Smooth muscle cell (in vitro differentiated cells): ENCODE results near the gene RRAGB. TPM values are rescaled to one million over a fixed set of nuclear protein-coding genes. Genes with fewer than 3 reads are reported as not detected.

Source experiments
- DNase-seq: peaks from one replicate; lab custom pipeline; 2025; ENCODE audit not compliant: unreplicated experiment; lab: John Stamatoyannopoulos, UW
- H2AFZ ChIP-seq: fragments of 200-600 bp; sonication (generic); 2 replicates; pipeline ENCODE4 v1.6.0; 2016; ENCODE audit warnings: antibody characterized with exemption, low read depth, mild to moderate bottlenecking
- H3F3A ChIP-seq: fragments of 200-600 bp; sonication (generic); 2 replicates; pipeline ENCODE4 v1.6.0; 2017; ENCODE audit warnings: antibody characterized with exemption, low read depth
- H3K27ac ChIP-seq: fragments of 200-600 bp; sonication (generic); 2 replicates; pipeline ENCODE4 v1.5.1; 2016; ENCODE audit warnings: low read depth, mild to moderate bottlenecking
- H3K27me3 ChIP-seq: fragments of 200-600 bp; sonication (generic); 2 replicates; pipeline ENCODE4 v1.6.1; 2016; ENCODE audit warnings: low read depth, mild to moderate bottlenecking
- H3K36me3 ChIP-seq: fragments of 200-600 bp; sonication (generic); 2 replicates; pipeline ENCODE4 v1.5.1; 2016; ENCODE audit warnings: low read depth
- H3K4me1 ChIP-seq: fragments of 200-600 bp; sonication (generic); 2 replicates; pipeline ENCODE4 v1.5.1; 2016; ENCODE audit warnings: low read depth
- H3K4me2 ChIP-seq: fragments of 200-600 bp; sonication (generic); 2 replicates; pipeline ENCODE4 v1.6.0; 2016; ENCODE audit warnings: mild to moderate bottlenecking
- H3K4me3 ChIP-seq: fragments of 200-600 bp; sonication (generic); 2 replicates; pipeline ENCODE4 v1.5.1; 2016; ENCODE audit warnings: mild to moderate bottlenecking
- H3K79me2 ChIP-seq: fragments of 200-600 bp; sonication (generic); 2 replicates; pipeline ENCODE4 v1.6.0; 2016; ENCODE audit warnings: low read depth, mild to moderate bottlenecking
- H3K9ac ChIP-seq: fragments of 200-600 bp; sonication (generic); 2 replicates; pipeline ENCODE4 v1.6.0; 2016; ENCODE audit warnings: low read depth
- H3K9me3 ChIP-seq: fragments of 200-600 bp; sonication (generic); replicated peaks from 2 replicates; pipeline ENCODE4 v1.5.1; 2016; ENCODE audit warnings: low read depth
- H4K20me1 ChIP-seq: fragments of 200-600 bp; sonication (generic); 2 replicates; pipeline ENCODE4 v1.6.0; 2016; ENCODE audit warnings: low read depth
- WGBS: methylation state at CpG from one replicate; pipeline ENCODE4 v1.1.7; 2016; ENCODE audit warnings: low lambda C conversion rate; 5-methylcytosine and 5-hydroxymethylcytosine counted together
- polyA plus RNA-seq: library from polyadenylated mRNA; unstranded; fragments of >200 nt; fragmentation: Nextera tagmentation; extraction: Ambion mirVana; gene quantifications from 2 replicates; pipeline ENCODE4 v1.2.1, GENCODE V29; 2016
- total RNA-seq: library from RNA; depleted of rRNA; stranded (reverse); fragments of >200 nt; gene quantifications from 2 replicates; pipeline ENCODE4 v1.2.3, GENCODE V29; 2014
- TF ChIP-seq, protein P1 (sequence below): fragments of 200-600 bp; sonication (generic); IDR thresholded peaks from 2 replicates; pipeline ENCODE4 v1.5.1; 2017; ENCODE audit warnings: borderline replicate concordance, mild to moderate bottlenecking, antibody characterized with exemption; ENCODE audit not compliant: insufficient read depth, poor library complexity, severe bottlenecking

The RRAGB gene
- total and polyA plus RNA-seq, 2 experiments from 2014 or later = 21.3 to 26.0 TPM

GRCh38 chrX:55715847-55716246 lies 1.7 kb upstream of the RRAGB start:
- Histone ChIP-seq H3K4me1 (no peaks in the 10 kb centered on the region), H3K4me2 (no peak overlapping the region), H3K9ac (no peak overlapping the region), H3K36me3 (no peaks in the 10 kb centered on the region), H3K9me3 (no peaks in the 10 kb centered on the region), H3F3A (no peaks in the 10 kb centered on the region), H3K79me2 (peaks cover 7% of the 10 kb centered on the region), H2AFZ (no peak overlapping the region), H3K4me3 (no peak overlapping the region), H3K27ac (no peak overlapping the region), H4K20me1 (no peaks in the 10 kb centered on the region), H3K27me3 (no peaks in the 10 kb centered on the region)
- TF ChIP-seq, protein P1, sequence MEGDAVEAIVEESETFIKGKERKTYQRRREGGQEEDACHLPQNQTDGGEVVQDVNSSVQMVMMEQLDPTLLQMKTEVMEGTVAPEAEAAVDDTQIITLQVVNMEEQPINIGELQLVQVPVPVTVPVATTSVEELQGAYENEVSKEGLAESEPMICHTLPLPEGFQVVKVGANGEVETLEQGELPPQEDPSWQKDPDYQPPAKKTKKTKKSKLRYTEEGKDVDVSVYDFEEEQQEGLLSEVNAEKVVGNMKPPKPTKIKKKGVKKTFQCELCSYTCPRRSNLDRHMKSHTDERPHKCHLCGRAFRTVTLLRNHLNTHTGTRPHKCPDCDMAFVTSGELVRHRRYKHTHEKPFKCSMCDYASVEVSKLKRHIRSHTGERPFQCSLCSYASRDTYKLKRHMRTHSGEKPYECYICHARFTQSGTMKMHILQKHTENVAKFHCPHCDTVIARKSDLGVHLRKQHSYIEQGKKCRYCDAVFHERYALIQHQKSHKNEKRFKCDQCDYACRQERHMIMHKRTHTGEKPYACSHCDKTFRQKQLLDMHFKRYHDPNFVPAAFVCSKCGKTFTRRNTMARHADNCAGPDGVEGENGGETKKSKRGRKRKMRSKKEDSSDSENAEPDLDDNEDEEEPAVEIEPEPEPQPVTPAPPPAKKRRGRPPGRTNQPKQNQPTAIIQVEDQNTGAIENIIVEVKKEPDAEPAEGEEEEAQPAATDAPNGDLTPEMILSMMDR = no peak
- WGBS = 66% methylated on average over 7 of the region's 7 CpGs
- DNase-seq = no peak

GRCh38 chrX:55716937-55717336 lies 612 bp upstream of the RRAGB start:
- no peaks in the 10 kb centered on the region for H4K20me1 ChIP-seq
- no peaks in the 10 kb centered on the region for H3K4me1 ChIP-seq
- H3K36me3 ChIP-seq = no peaks in the 10 kb centered on the region
- TF ChIP-seq, protein P1 = no peak
- H3K27me3 ChIP-seq = no peaks in the 10 kb centered on the region
- H3F3A ChIP-seq = no peaks in the 10 kb centered on the region
- WGBS = 56% methylated on average over 3 of the region's 3 CpGs
- H3K9me3 ChIP-seq = no peaks in the 10 kb centered on the region
- H2AFZ ChIP-seq = peak overlapping the region; percentile 80
- no peak for DNase-seq
- H3K79me2 ChIP-seq = peaks cover 7% of the 10 kb centered on the region
- no peak overlapping the region for H3K9ac ChIP-seq
- peak overlapping the region; percentile 78 for H3K4me2 ChIP-seq
- H3K27ac ChIP-seq = peak overlapping the region; percentile 48
- H3K4me3 ChIP-seq = peak overlapping the region; percentile 70

- no peak overlapping the region for H2AFZ ChIP-seq
- no peaks in the 10 kb centered on the region for H3K27me3 ChIP-seq
- H3K79me2 ChIP-seq = no peaks in the 10 kb centered on the region
- DNase-seq = no peak
- no peaks in the 10 kb centered on the region for H3K9me3 ChIP-seq
- H3K4me1 ChIP-seq = no peaks in the 10 kb centered on the region
- H3K27ac ChIP-seq = no peak overlapping the region
- TF ChIP-seq, protein P1 = no peak
- H3F3A ChIP-seq = no peaks in the 10 kb centered on the region
- no peaks in the 10 kb centered on the region for H4K20me1 ChIP-seq
- H3K9ac ChIP-seq = no peak overlapping the region
- H3K36me3 ChIP-seq = no peaks in the 10 kb centered on the region
- no peak overlapping the region for H3K4me3 ChIP-seq
- H3K4me2 ChIP-seq = no peak overlapping the region
- WGBS = 22% methylated on average over 2 of the region's 2 CpGs
Observed at GRCh38 chrX:55731826-55732225, 14.3 kb downstream of the RRAGB start.

GRCh38 chrX:55738969-55739368 lies 21.4 kb downstream of the RRAGB start:
- H3K27ac ChIP-seq = no peak overlapping the region
- H4K20me1 ChIP-seq = no peaks in the 10 kb centered on the region
- H3F3A ChIP-seq = no peaks in the 10 kb centered on the region
- WGBS = 74% methylated on average over 4 of the region's 4 CpGs
- H3K4me1 ChIP-seq = no peaks in the 10 kb centered on the region
- no peaks in the 10 kb centered on the region for H3K36me3 ChIP-seq
- no peaks in the 10 kb centered on the region for H3K27me3 ChIP-seq
- DNase-seq = no peak
- H3K9ac ChIP-seq = no peak overlapping the region
- H3K4me2 ChIP-seq = no peak overlapping the region
- TF ChIP-seq, protein P1 = no peak
- no peaks in the 10 kb centered on the region for H3K79me2 ChIP-seq
- no peaks in the 10 kb centered on the region for H3K9me3 ChIP-seq
- no peak overlapping the region for H2AFZ ChIP-seq
- no peak overlapping the region for H3K4me3 ChIP-seq
